ENCODE measurements around the gene RFPL1.
"Not testable (repeated sequence)": the region's sequence is repeated elsewhere in the genome, so short reads cannot be mapped to it uniquely, and the experiment has no call there.

RFPL1 gene

DNA sequence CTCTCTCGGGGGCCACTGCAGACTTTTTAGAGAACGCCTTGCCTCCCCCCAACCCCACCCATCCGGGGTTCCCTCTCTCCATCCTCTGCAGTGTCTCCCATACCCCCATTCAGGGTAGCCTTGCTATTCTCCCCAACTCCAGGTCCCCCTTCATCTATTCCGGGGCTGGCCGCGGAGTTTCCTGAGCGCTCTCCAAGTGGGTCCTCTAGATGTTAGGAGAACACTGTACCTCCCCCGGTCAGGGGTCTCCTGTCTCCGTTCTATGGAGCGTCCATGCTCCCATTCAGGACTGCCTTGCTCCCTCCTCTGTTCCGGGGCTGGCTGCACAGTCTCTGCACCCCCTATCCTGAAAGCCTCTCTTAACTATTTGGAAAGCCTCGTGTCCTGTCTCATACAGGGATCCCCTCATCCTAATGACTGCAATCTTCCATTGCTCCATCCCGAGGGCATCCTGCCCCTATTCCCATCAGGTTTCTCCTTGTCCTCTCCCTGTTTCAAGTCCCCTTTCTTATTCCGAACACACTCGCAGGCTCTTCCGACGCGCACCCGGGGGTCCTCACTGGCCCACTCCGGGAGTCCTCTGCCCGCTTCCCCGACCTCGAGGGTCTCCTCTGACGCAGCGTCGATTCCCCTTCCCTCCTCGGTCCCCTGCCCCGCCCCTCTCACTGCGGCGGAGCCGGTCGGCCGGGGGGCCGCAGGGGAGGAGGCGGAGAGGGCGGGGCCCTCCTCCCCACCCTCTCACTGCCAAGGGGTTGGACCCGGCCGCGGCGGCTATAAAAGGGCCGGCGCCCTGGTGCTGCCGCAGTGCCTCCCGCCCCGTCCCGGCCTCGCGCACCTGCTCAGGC, 41.3 kb downstream of the RFPL1 start, which contains the start of gene NEFH:
TSS of gene NEFH (plus strand) at position 802 of the 845 bp plus-strand sequence. CDS start 45 bp downstream, outside the sequence.
- DNase-seq: no peak

GRCh38 chr22:29480262-29480511, 41.8 kb downstream of the RFPL1 start:
- no peak for DNase-seq

DNA sequence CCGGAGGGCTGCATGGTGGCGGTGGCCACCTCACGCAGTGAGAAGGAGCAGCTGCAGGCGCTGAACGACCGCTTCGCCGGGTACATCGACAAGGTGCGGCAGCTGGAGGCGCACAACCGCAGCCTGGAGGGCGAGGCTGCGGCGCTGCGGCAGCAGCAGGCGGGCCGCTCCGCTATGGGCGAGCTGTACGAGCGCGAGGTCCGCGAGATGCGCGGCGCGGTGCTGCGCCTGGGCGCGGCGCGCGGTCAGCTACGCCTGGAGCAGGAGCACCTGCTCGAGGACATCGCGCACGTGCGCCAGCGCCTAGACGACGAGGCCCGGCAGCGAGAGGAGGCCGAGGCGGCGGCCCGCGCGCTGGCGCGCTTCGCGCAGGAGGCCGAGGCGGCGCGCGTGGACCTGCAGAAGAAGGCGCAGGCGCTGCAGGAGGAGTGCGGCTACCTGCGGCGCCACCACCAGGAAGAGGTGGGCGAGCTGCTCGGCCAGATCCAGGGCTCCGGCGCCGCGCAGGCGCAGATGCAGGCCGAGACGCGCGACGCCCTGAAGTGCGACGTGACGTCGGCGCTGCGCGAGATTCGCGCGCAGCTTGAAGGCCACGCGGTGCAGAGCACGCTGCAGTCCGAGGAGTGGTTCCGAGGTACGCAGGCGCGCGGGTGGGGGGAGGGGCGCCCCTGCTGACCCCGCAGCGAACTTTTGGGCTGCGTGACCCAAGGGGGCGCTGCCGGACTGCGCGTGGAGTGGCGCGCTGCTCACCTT, 42.3 kb downstream of the RFPL1 start:
- DNase-seq: no peak

GRCh38 chr22:29481265-29482000, 43.0 kb downstream of the RFPL1 start:
- no peak for DNase-seq

DNA sequence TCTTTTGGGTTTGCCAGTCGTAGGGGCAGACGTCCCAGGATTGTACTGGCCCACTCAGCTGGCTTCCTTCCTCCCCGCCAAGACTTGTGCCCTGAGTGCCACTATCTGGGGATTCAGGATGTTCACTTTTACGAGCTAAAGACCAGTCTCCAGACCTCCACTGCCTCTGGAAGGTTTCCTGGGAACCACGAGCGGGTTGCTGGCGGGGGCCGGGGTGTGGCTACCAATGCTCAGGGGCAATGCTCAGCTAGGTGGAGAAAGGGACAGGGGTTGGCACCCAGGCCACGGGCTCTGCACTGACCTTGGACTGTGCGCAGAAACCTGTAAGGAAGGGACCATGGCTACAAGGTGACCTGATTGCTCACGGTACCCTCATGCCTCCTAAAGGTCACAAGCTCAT, 43.9 kb downstream of the RFPL1 start:
- no peak for DNase-seq

GRCh38 chr22:29482726-29483125, 44.3 kb downstream of the RFPL1 start:
- no peak for DNase-seq

GRCh38 chr22:29483254-29483653, 44.9 kb downstream of the RFPL1 start:
- DNase-seq: no peak

GRCh38 chr22:29484642-29485041, 46.3 kb downstream of the RFPL1 start:
- no peak for DNase-seq

GRCh38 chr22:29485448-29485847, 47.1 kb downstream of the RFPL1 start:
- no peak for DNase-seq

DNA sequence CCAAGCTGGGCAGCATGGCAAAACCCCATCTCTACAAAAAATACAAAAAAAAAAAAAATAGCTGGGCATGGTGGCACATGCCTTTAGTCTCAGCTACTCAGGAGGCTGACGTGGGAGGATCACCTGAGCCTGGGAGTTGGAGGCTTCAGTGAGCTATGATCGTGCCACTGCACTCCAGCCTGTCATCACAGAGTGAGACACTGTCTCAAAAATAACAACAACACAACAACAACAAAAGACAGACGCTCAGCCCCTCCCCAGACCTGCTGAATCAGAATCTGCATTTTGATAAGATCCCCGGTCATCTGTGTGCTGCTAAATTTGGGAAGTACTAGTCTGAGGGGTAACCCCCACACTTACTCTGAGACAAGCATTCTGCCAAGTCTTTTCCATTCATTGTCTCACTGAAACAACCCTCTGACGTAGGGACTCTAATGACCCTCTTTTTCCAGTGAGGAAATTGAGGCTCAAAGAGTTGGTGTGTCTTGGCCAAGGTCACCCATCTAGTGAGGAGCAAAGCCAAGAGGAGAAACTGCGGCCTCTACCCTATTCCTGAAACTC, 49.1 kb downstream of the RFPL1 start:
- DNase-seq: no peak

- not testable (repeated sequence) for DNase-seq
Measured at GRCh38 chr22:29489127-29489780, 50.9 kb downstream of the RFPL1 start.

- no peak for DNase-seq
Measured at GRCh38 chr22:29491012-29491411, 52.6 kb downstream of the RFPL1 start.
